Measurements from ENCODE around the gene ST8SIA1.

Gene ST8SIA1

DNA sequence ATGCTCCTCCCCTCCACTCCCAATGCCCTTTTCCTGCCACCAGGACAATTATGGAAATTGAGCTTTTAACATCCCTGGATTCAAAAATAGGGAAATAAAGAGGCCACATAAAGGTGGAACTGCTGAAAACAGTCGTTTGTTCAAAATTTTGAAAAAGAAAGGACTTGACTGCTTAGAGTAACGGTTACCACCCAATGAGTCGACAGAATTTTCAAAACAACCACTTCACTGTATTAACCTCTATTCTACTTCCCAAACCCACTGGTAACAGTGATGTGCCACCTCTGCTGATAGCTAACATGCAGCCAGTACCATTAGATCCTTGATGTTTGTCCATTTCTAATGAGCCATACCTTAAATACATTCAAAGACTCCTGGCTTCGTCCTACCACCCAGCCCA is 4.9 kb downstream of the ST8SIA1 start:
- DNase-seq: no peak

DNA sequence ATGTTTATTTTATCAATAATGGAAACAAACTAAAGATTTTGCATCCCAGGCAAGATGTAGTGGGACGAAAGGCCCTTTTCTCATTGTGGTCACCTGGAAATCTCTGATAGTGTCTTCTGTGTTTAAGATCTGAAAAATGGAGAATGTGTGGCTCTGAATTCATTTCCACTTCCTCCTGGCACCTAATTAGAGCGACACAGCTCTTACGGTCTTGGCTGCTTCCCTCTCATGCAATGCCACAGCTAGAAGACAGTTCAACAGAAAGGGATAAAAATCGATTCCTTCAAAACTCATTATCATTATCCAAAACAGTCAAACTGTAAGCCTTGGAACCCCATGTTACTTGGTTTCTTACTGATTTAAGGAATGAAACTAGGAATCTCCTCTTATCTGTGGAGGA is 9.3 kb downstream of the ST8SIA1 start:
- no peak for DNase-seq

DNA sequence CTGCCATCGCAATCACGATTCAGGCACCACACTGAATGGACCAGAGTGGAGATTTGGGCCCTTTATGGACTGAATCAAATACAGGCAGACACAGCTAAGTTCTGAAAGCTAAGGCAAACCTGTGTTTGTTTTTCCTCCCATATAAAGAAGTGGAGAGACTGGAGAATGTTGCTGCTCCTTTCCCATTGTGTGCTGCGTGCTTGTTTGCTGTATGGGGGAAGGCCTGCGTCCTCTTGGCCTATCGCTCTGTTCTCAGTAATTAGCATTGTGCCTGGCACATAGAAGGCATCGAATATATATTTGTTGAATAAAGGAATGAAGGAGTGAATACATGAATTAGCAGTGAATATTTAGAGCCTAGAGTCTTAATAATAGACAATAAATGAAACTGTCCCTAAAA is 12.4 kb downstream of the ST8SIA1 start:
- DNase-seq: no peak

- no peak for DNase-seq
Measured at GRCh38 chr12:22321638-22322037, 12.9 kb downstream of the ST8SIA1 start.

GRCh38 chr12:22321018-22321605 is 13.4 kb downstream of the ST8SIA1 start:
- no peak for DNase-seq

- DNase-seq: no peak
Measured at GRCh38 chr12:22318108-22318737, 16.3 kb downstream of the ST8SIA1 start.

DNA sequence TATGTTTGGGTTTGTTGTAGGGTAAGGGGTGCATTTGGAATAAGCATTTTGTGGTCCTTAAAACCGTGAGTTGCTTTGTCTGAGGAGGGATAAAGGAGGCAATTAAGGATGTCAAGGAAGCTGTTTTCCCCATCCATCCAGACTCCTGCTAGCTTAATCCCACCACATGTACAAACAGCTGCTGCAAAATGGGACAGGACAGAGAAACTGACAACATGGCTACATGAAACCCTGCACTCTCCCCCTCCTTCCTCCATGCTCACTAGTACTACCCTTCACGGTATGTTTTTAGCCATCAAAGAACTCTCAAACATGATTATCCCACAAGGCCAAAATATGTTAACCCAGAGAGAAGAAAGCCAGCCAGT is 20.6 kb downstream of the ST8SIA1 start:
- DNase-seq: no peak

DNA sequence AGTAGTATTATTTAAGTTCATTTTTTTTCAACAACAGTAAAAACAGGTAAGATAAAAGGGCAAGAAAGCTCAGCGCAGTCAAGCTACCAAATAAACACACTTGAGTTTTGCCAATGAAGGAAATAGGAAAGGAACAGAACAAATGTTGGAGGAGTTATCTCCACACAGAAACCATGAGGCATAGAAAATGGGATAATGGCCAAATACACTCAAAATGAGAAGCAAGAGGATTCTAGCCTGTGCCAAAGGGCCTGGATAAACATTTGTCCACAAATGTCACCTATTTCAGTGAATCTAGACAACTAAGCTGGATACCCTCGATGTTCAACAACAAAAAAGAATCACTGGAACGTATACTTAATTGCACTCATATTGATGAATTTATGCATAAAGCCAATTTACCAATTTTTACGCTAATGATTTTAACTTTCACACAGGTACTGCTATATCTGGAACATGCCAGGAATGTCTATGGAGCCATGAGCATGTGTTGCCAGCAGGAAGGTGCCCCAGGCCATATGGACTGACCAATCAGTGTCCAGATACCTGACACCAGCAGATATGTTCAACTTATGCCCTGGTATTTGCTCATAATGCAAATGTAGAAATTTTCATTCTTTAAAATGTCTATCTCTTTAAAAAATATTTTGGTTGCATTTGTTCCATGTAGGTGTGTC is 21.1 kb downstream of the ST8SIA1 start:
- no peak for DNase-seq

DNA sequence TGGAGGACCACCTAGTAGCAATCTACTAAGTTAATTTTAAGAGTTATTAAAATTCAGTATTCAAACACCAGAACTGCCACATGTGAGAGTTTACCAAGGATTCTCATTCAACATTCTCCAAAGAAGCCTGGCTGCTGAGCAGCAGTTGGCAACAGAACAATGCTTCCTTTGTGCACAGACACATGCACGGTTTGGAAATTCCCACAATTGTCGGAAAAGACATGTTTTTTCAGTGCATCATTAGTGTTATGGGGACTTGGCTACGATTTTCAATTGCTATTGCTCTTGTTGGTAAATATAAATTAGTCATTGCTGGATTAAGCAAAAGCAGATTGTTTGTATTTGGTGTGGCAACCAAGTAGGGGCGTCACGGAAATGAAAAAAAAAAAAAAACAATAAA is 22.2 kb downstream of the ST8SIA1 start:
- no peak for DNase-seq

DNA sequence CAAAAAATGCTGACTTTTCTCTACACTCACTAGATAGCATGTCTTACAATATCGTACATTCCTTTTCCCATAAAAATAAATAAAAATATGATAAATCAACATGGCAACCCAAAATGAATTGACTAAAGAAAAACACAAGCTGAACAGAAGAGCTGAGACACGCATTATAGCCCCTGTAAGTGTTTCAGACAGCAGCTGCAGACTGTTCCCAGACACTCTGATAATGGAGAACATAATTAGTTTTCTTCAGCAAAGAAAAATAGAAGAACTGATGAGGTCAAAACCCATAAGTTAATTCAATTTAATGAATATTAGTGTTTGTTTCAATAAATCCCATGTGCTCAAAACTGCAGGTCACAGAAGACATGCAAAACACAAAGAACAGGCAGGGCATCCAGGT is 23.8 kb downstream of the ST8SIA1 start:
- DNase-seq: no peak

DNA sequence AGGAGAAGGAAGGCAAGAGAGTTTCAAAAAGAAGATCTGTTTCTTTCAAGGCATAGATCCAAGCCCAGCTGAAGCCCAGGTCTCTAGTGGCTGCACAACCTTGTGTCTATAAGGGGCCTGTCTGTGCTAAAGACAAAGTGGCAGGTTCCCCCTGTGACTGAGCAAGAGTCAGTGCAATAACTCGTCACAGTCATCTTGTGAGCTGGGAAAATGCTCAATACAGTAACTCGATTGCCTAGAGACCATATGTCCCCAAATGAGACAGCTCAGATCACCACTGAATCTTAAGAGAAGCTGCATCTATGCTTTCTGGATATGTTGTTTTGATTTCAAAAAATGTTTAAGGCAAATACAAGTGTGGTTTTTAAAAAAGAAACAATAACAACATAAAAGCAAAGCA is 24.2 kb downstream of the ST8SIA1 start:
- no peak for DNase-seq

DNA sequence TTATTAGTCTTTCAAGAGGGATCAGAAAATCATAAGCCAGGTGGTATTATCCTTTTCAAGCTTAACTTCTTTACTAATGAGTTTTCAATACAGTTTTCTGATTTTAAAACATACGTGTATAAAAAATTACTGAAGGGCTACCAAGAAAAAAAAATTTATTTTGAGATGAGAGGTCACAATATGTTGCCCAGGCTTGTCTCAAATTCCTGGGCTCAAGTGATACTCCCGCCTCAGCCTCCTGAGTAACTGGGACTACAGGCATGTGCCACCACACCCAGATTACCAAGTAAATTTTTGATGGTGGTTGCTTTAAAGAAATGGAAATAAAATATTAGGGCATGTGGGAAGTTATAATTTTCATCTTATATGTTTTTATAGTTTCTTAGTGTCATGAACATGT is 26.7 kb downstream of the ST8SIA1 start:
- DNase-seq: no peak

DNA sequence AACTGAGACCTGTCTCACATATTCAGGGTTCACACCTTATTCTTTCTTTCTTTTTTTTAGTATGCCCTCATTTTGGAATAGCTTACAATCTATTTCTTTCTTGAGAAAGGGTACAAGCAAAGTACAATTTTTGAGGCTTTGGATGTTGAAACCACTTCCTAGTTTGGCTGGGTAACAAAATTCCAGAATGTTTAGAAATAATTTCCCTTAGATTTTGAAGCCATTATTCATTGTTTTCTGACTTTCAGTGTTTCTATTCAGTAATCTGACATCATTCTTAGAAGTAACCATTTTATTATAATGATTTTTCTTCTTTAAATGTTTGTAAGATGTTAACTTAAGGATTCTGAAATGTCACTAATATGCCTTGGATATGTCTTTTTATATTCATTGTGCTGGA is 28.2 kb downstream of the ST8SIA1 start:
- no peak for DNase-seq

DNA sequence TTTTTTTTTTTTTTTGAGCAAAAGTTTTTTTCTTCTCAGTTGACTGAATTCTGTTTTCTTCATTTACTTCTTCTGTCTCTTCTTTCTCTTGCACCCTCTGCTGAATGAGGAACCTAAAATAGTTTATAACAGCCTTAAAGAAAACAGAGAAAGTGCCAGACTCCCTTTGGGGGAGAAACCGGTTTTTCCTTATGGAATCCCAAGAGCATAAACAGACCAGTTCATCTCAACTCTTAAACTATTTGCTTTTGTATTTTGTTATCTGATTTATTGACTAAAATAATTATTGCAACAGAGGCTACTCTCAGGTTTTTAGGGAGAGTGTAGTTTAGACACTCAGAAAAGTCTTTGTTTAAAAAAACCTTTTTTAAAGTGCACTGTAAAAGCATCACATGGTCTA is 30.2 kb downstream of the ST8SIA1 start:
- no peak for DNase-seq

GRCh38 chr12:22299294-22299912 is 35.1 kb downstream of the ST8SIA1 start:
- DNase-seq: no peak

GRCh38 chr12:22289250-22289649 is 45.3 kb downstream of the ST8SIA1 start:
- DNase-seq: no peak

GRCh38 chr12:22287776-22288621 is 46.5 kb downstream of the ST8SIA1 start:
- no peak for DNase-seq

DNA sequence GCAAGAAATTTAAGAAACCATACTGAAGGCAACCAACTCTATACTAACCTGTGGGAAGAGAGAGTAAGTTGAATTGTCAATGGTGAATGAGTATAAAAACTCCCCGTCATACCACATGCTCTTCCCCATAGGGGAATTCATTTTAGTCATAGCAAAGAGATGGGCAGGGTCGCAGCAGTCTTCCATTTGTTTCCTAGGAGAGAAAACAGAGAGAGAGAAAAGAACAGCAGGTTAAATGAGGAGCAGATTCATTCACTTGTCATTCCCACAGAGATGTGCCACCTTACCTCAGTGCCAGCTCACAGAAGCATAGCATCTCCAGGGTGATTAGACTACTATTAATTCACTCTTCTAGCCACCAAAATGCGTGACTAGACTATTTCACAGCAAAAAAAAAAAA is 47.4 kb downstream of the ST8SIA1 start:
- no peak for DNase-seq

DNA sequence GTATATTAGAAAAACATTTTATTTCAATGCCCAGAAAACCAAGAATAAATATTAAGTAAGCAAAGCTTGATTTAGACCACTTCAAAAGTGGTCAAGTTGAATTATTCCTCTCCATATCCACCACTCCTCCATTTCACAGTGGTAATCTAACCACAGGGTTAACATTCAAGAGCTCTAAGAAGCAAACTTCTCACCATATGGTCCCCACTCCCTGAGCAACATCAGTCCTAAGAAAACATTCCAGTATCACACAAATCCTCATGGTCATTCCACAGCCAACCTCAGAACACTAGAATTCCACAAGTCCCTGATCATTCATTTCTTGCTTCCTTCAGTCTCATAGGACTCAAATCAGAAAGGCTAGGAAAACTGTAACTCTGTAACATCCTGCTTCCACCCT is 47.9 kb downstream of the ST8SIA1 start:
- no peak for DNase-seq

- DNase-seq: no peak
Measured at GRCh38 chr12:22285846-22286245, 48.7 kb downstream of the ST8SIA1 start.

- DNase-seq: no peak
Measured at GRCh38 chr12:22284871-22285270, 49.6 kb downstream of the ST8SIA1 start.

GRCh38 chr12:22283508-22283907 is 51.0 kb downstream of the ST8SIA1 start:
- no peak for DNase-seq

- DNase-seq: no peak
Measured at GRCh38 chr12:22283006-22283506, 51.5 kb downstream of the ST8SIA1 start.

Data from DMS 273 treated with DMSO at 0.1 percent for 48 hours (cell line).